GM21576 (cell line): ENCODE measurements around the gene CIITA.
"Not testable (repeated sequence)": the region's sequence is repeated elsewhere in the genome, so short reads cannot be mapped to it uniquely, and the experiment has no call there.

ENCODE experiments used
- ATAC-seq: cut with Tn5 transposase; IDR thresholded peaks from one replicate; pipeline ENCODE4 v1.9.1; 2021; ENCODE audit warnings: mild to moderate bottlenecking, moderate library complexity; ENCODE audit not compliant: unreplicated experiment

CIITA gene

DNA sequence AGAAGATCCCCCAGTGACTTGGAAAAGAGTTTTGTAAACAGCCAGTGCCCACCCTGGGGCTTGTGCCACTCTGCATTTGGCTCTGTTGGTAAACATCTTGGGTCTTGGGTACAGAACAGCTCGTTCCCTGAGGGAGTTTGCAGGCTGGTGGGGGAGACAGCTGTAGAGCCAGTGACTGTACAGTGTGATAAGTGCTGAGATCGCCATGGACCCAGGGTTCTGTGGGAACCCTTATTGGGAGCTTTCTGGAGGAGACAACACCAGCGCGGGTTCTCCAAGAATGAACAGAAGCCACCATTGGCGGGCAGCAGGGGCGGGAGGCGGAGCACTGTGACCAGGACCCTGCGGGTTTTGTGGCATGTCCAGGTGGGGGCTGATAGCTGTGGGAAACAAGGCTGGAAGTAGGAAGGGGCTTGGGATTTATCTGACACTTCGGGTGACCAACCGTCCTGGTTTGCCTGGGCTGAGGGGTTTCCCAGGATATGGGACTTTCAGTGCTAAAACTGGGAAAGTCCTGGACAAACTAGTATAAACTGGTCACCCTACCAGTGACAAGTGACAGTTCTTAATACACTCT is 70.3 kb downstream of the CIITA start:
- ATAC-seq, result no peak

DNA sequence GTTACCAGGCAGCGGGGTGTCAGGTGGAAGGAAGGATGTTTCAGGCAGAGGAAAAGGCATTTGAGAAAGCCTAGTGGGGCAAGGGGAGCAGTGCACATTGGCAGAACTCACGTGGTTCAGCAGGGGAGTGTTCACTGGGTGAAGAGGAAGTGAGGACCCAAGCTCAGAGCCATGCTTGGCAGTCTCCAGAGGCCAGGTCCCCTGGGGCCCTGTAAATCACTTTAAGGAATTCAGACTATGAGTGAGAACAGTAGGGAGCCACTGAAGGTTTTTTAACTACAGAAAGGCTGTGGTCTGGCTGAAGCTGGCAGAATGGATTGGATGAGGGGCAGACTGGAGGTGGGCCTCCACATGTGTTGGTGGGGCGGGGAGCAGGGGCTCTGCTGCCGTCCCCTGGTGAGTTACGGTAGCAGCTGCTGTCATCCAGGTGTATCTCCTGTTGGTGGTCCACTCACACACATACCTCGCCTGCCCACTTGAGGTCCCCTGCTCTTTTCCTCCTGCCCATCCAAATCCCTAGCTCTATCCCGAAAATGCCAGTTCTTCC is 72.5 kb downstream of the CIITA start:
- peak; percentile 53 for ATAC-seq

DNA sequence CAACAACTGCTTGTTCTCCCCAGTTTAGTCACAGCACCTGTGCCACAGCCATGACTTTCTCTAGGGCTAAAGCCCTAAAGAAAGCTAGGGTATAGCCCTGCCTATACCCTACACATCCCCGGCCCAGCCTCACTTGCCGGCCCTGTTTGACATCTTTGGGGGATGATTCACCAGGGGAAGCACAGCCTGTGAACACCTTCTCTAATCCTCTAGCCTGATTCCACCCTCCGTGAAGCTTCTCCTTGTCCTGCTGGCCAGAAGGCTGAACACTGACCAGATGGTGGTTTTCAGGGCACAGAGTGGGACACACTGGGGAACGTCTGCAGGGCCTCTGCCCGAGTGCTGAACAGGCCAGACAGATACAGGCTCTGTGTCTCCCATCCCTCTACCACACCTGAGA is 73.4 kb downstream of the CIITA start:
- no peak for ATAC-seq

DNA sequence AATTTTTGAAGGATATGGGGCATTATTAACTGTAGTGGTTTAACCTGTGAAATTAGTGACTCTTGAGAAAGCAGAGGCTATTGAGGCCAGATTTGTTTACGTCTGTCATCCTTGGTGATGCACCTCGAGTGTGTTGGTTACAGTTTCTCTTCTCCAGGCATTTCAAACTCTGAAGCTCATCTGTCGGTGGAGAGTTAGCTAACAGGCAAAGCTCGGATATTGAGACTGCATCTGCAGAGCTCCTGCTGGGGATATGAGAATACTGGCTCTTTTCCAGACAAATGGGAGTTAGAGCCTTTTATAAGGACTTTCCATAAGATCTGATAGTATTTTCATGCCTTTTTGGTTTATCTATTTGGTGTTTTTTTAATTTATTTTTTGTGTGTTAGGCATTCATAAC is 74.0 kb downstream of the CIITA start:
- no peak for ATAC-seq

DNA sequence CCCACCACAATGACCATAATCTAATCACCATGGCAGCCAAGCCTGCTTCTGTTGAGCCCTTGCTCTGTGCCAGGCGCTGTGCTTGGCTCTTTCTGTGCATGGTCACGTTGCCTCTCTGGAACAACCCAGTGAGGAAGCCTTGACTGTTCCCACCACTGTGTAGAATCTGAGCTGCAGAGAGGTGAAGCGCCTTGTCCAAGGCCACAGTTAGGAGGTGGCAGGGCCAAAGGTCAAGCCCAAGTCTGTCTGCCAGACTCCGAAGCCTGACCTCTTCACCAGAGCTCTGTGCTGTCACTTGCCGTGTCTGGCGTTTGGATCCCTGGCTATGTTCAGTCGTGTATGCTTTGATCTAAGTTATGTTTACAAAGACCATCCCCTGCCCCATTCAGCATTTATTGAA is 77.9 kb downstream of the CIITA start:
- no peak for ATAC-seq

DNA sequence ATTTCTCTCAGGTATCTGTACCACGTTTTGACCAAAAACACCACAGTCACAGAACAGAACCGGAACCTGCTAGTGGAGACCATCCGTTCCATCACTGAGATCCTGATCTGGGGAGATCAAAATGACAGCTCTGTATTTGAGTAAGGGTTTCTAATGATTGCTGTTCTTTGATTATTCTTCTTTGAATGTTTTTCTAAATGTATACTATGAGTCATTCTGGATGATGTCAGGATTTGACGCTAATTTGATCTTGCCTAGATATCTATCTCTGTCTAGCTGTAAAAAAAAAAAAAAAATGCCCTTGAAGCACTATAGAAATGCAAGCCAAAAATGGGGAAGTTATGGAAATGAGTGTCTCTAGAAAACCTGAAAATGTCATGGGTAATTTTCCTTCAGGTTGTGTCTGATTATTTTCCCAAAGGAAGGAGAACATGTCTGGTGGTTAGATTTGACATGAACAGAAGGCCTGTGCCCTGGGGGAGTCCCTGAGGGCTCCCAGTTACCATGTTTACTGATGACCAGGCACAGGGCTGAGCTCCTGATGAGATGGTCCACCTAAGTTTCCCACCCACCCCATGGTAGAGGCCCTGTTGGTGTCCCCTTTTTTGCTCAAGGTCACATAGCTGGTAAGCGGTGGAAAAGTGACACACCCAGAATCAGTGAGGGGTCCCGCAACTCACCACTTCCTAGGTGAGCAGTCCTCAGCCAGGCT is 80.9 kb downstream of the CIITA start:
- no peak for ATAC-seq

DNA sequence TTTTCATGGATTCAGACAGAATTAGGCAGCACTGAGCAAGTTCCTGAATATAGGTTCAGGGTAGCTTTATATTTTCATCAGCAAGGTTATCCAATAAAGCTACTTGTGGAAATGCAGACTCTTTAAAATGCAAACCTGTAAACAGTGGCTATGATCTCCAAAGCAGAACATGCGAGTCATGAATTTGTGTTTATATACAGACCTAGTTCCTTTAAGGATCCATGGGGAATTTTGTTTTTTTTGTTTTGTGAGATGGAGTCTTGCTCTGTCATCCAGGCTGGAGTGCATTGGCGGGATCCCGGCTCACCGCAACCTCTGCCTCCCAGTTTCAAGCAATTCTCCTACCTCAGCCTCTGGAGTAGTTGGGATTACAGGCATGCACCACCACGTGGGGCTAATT is 82.2 kb downstream of the CIITA start:
- ATAC-seq, result no peak

DNA sequence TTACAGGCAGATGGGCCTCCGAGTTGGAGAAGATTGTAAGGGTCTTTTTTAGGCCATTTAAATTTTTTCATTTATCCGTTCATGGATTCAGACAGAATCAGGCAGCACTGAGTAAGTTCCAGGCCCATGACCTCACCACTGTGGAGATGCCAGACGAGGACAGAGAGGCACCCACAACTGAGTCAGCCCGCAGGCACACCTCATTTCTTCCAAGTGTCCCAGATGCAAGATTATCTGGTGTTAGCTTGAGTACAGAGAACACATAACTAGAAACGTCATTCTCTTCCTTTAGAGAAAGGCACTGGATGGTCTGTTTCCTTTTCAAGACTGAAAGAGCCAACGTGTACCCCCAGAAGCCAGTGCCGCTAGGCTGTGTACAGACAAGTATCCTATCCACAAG is 84.2 kb downstream of the CIITA start:
- ATAC-seq, result no peak

DNA sequence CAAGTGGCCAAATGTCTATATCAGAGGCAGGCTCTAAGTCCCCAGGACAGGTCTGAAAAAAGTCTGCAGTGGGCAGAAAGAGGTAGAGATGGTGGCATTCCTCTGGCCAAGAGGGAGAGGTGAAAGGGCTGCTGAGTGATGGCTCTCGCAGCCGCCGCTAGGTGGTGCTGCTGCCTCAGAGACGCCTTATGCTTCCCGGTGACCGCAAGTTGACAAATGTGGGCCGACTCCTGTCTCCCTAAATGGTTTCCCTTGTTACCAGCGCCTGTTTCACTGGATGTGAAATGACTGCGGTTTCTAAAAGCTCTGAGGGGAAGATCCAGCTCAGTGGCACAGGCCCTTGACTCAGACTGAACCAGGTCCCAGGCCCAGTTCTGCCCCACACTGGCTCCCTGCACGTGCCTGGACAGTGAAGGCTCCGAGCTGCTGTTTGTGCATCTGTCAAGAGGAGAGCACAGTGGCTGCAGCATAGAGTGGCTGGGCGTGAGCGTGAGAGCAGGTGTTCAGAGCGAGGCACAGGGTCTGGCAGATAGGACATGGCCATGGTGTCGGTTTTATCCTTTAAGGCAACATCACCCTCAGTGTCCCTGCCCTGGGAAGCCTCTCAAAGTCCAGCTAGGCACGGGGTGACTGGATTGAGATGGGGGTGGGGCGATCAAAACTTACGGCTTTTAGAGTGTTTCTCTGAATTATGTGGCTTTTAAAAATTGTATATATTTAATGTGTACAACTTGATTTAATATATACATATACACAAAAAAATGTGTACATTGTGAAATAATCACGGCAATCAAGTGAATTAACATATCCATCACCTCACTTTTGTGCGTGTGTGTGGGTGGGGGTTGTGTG is 87.3 kb downstream of the CIITA start:
- ATAC-seq, result no peak

DNA sequence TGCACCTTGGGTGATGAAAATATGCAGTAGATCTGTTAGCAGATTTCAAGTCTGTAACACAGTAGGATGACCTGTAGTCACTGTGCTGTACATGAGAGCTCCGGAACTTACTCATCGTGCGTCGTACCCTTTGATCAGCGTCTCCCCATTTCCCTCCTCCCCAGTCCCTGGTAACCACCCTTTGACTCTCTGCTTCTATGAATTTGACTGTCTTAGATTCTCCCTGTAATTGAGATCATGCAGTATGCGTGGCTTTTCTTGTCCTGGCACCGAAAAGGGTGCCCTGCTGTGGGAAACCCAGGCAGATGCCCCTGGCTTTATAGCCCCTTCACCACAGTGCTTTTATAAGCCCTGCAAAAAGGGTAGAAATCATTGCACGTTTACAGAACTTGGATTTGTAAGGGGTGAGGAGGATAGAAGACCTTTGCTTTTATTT is 87.9 kb downstream of the CIITA start:
- no peak for ATAC-seq

DNA sequence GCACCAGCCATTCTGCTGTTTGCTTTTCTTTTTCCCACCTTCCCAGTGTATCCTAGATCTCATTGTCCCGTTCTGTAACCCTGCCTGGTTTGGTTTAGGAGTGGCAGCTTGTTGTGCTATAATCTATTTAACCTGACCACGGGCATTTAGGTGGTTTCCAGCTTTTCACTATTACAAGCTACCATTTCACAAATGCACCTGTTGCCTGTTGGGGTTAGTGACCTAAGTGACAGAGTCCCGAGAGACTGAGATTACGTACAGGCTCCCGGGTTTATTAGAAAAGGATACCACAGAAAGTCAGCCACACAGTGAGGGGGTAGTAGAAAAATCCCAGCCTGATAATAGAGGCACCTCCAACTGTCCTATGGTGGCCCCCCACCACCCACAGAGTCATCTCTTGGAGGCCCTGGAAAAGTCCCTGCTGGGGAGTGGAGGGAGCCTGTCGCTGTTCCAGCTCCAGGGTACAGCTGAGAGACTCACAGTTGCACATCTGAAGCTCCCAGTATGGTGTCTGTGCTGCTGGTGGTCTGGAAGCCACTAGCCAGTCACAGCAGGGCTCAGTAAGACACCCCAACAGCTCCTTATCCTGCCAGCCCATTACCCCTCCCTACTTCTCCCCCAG is 88.5 kb downstream of the CIITA start:
- ATAC-seq, result peak; percentile 65

DNA sequence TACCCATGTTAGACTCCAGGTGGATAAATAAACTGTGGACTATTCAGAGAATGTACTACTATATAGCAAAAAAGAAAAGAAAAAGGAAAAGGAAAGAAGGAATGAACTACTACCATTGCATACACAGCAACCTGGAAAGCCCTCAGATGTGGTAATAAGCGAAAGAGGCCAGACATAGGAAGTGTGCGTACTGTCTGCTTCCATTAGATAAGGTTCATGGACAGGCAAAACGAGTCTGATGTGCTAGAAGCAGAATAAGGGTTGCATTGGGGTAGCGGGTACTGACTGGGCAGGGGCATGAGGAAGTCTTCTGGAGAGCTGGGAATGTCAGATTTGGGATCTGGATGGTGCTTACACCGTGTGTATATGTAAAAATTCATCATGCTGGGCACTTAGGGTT is 89.1 kb downstream of the CIITA start:
- no peak for ATAC-seq

DNA sequence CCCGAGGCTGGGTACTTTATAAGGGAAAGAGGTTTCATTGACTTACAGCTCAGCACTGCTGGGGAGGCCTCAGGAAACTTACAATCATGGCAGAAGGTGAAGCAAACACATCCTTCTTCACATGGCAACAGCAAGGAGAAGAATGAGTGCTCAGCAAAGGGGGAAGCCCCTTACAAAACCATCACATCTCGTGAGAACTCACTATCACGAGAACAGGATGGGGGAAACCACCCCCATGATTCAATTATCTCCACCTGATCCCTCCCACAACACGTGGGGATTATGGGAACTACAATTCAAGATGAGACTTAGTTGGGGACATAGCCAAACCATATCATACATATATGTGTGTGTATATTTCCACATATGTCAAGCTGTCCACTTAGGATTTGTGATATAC is 89.6 kb downstream of the CIITA start:
- ATAC-seq, result not testable (repeated sequence)

DNA sequence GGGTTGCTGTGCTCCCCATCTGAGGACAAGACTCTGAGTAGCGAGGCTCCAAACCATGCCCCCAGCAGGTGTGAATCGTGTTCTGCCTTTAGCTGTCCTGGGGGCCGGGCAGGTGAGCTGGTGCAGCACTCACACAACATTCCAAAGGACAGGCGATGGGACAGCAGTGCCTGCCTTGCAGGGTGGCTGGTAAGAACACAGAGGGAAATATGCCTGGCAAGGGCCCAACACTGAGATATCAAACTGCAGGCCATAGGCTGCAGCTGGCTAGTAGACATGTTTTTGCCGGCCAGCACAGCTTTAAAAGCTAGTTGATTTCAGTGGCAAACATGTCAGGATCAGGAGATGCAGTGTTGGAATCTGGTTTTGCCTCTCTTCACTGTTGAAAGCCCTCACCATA is 91.0 kb downstream of the CIITA start:
- ATAC-seq, result no peak

DNA sequence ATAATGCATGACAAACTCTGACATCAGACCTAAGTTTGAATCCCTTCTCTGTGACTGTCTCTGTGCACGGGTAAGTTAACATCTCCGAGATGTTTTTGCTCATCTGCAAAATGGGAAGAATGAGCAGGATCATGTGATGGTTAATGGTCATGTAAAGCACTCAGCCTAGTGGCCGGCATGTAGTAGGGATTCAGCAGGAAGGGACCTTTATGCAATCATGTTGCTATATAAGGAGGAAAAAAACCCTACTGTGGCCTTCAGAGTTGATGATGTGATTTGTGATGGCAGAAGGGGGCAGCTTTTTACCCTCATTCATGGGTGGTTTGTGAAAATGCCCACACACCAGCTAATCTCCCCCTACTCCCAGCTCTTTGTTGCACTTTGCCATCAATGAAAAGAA is 91.5 kb downstream of the CIITA start:
- no peak for ATAC-seq

DNA sequence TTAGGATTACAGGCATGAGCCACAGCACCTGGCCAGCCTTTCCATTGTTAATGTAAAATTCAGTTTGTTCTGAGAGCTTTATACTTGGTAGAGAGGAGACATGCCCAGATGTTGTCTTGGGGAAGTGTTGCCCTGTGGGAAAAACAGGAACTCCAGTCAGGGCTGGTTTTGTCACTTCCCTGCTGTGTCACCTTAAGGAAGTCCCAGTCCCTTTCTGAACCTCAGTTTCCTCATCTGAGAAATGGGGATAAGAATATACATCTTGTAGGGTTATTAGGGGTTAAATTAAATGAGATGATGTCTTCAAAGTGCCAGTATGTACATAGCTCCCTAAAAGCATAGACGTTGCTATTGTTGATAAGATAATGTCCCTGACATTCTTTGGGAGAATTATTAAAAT is 92.6 kb downstream of the CIITA start:
- ATAC-seq, result no peak

DNA sequence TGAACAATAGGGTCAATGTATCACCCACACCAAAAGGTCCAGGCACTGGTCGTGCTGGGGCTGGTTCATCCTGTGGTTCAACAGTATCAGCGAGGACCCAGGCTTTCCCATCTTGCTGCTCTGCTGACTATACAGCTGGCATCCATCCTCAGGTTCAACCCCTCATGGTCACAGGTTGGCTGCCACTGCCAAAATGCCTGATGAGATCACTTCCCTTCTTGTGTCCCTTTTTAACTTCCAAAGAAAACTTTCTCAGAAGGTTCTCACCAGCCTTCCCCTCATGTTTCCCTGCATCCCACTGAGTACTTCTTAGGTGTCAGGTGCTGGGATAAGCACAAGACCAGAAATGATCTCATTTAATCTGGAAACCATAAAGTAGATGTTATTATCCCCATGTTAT is 93.1 kb downstream of the CIITA start:
- no peak for ATAC-seq

DNA sequence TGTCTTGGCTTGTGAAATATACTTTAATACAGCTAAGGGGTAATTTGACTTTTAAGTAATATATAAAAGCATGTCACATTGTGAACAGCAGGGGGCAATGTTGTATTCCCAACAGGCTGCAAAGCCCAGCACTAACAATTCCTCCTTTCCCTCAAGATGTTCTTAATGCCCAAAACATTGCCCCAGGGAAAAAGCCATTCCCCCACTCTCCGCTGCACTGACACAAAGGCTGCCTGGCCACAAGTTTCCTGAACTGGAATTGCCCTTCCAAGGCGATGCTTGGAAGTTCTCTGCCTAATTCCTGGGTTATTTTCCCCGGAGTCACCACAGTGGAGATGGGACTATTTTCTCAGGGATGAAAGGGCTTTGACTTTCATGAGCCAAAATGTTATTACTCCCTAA is 94.6 kb downstream of the CIITA start:
- ATAC-seq, result no peak

DNA sequence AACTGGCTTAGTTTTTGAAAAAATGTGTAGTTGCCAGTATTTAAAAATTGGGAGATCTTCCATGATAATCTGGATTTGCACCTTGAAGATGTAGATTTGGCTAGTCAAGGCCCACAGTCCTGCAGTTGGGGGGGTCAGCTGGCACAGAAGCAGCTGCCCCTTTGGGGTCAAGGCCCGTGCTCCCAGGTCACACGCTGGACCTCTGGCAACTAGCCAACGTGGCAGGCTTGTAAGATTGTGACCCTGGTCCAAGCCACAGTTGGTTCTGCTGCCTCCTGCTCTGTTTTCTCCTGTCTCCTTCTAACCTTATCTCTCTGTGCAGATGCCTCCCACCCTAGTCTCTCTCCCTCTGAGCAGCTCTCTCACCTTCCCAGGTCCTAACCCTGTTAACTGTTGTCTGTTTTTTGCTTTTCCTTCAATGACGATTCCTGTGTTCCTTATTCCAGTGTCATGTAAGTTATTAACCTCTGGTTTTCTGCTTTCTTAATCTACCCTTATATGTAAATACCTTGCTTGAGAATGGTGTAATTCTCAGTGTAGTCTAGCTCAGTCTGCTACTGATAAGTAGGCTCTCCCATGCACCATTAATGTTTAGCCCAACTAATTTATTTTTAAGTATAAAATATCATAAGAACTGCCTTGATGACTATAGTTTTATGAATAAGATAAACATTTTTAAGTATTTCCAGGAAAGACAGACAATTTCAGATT is 95.3 kb downstream of the CIITA start:
- ATAC-seq, result no peak

DNA sequence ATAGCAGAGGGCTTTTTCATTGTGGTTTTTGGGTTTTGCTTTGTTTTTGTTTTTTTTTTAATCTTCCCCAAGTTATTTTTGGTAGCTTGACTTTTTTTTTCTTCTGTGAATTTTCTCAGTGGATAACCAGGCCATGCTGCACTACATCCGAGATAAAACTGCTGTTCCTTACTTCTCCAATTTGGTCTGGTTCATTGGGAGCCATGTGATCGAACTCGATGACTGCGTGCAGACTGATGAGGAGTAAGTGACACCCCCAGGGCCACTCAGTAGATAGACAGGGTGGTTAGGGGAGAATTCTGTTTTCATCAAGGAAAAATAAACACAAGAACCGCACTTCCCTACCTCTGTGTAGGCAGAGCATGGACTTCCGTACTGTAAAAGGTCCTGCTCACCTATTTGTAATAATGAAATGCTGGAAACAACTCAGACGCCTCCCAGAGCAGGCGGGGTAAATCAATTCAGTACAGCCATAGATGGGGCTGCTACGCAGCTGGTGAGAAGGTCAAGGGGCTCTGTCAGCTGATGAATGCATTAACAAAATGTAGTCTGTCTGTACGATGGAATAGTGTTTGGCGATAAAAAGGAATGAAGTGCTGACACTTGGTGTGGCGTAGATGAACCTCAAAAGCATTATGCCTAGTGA is 95.9 kb downstream of the CIITA start:
- ATAC-seq, result no peak
